K562 (cell line): ENCODE measurements around the gene PACS2. TPM values are rescaled to one million over a fixed set of nuclear protein-coding genes. Genes with fewer than 3 reads are reported as not detected.

ENCODE experiments used
- ARID2 ChIP-seq: fragments of 450-650 bp; IDR thresholded peaks from 2 replicates; pipeline ENCODE4 v1.6.1; 2017; ENCODE audit warnings: antibody characterized with exemption, mild to moderate bottlenecking
- BRD9 ChIP-seq: fragments of 450-650 bp; IDR thresholded peaks from 2 replicates; pipeline ENCODE4 v1.6.1; 2018; ENCODE audit warnings: low read depth; ENCODE audit not compliant: partially characterized antibody
- CAMTA2 ChIP-seq: fragments of 250-450 bp; sonication (Bioruptor Pico); conservative IDR thresholded peaks from 2 replicates; pipeline ENCODE4 v1.5.1; 2022
- HMG20B ChIP-seq: fragments of 250-450 bp; sonication (Bioruptor Pico); IDR thresholded peaks from 2 replicates; pipeline ENCODE4 v1.5.0; 2021; ENCODE audit warnings: mild to moderate bottlenecking
- HNRNPH1 ChIP-seq: fragments of 200-400 bp; formaldehyde crosslinking; optimal IDR thresholded peaks from 2 replicates; pipeline ENCODE3; 2017; ENCODE audit warnings: low read depth, mild to moderate bottlenecking, low read length, moderate library complexity
- KAT7 ChIP-seq: sonication (generic); formaldehyde crosslinking; IDR thresholded peaks from 2 replicates; pipeline ENCODE4 v1.8.0; 2022; ENCODE audit warnings: missing genetic modification reagents, mild to moderate bottlenecking, borderline replicate concordance
- KLF6 ChIP-seq: fragments of 250-450 bp; sonication (Bioruptor Pico); IDR thresholded peaks from 2 replicates; pipeline ENCODE4 v1.4.0; 2020; ENCODE audit warnings: mild to moderate bottlenecking, moderate library complexity, borderline replicate concordance
- NELFE ChIP-seq: IDR thresholded peaks from 2 replicates; pipeline ENCODE4 v1.6.1; 2011; ENCODE audit warnings: mild to moderate bottlenecking; ENCODE audit not compliant: insufficient read depth, insufficient read length
- ZHX1 ChIP-seq: fragments of 150-350 bp; conservative IDR thresholded peaks from 2 replicates; pipeline ENCODE4 v1.6.1; 2014; ENCODE audit warnings: low read length
- ZNF143 ChIP-seq: sonication (generic); formaldehyde crosslinking; IDR thresholded peaks from 2 replicates; pipeline ENCODE4 v1.9.0; 2022; ENCODE audit warnings: mild to moderate bottlenecking, missing genetic modification reagents
- polyA plus RNA-seq, 8 experiments: library from polyadenylated mRNA; depleted of rRNA in 4 of 8; stranded (reverse) in 5 of 8; unstranded in 3 of 8; fragments of >200 nt; fragmentation: Nextera tagmentation in 2 of 8; fragmentation: Illumina TruSeq in 1 of 8; extraction: Ambion mirVana in 2 of 8; extraction: Trizol in 1 of 8; gene quantifications; 2 replicates each; pipeline versions ENCODE4 v1.2.1 to v1.2.3, GENCODE V29; 2011 to 2014; ENCODE audit warnings: inconsistent platforms in 1 of 8, missing spikeins in 1 of 8
- total RNA-seq, 7 experiments: library from RNA; depleted of rRNA in 6 of 7; stranded (reverse); fragments of >200 nt in 6 of 7; fragmentation: Illumina TruSeq in 2 of 7; extraction: Trizol in 2 of 7; gene quantifications; 2 replicates each; pipeline versions ENCODE4 v1.2.1 to v1.2.3, GENCODE V29; 2011 to 2021; ENCODE audit warnings: low replicate concordance in 1 of 7
- TF ChIP-seq, protein P1 (sequence below): IDR thresholded peaks from 3 replicates; pipeline ENCODE4 v1.6.1; 2011; ENCODE audit warnings: borderline replicate concordance, mild to moderate bottlenecking, moderate library complexity; ENCODE audit not compliant: insufficient read length; ENCODE audit errors: extremely low read depth

Gene PACS2
- total and polyA plus RNA-seq, 9 of the 15 experiments (the other 6 are each of a cell fraction or from before 2014, with no cell fraction given) = 0.11 to 20.8 (median 9.9) TPM

GRCh38 chr14:105274637-105275036 is 39.9 kb upstream of the PACS2 start (continued):
- TF ChIP-seq ARID2 (no peak), HNRNPH1 (no peak), ZNF143 (no peak), KLF6 (CRISPR knock-in tag) (no peak), BRD9 (no peak), HMG20B (CRISPR knock-in tag) (no peak), KAT7 (no peak), ZHX1 (no peak), NELFE (no peak), CAMTA2 (CRISPR knock-in tag) (no peak)
- TF ChIP-seq, protein P1, sequence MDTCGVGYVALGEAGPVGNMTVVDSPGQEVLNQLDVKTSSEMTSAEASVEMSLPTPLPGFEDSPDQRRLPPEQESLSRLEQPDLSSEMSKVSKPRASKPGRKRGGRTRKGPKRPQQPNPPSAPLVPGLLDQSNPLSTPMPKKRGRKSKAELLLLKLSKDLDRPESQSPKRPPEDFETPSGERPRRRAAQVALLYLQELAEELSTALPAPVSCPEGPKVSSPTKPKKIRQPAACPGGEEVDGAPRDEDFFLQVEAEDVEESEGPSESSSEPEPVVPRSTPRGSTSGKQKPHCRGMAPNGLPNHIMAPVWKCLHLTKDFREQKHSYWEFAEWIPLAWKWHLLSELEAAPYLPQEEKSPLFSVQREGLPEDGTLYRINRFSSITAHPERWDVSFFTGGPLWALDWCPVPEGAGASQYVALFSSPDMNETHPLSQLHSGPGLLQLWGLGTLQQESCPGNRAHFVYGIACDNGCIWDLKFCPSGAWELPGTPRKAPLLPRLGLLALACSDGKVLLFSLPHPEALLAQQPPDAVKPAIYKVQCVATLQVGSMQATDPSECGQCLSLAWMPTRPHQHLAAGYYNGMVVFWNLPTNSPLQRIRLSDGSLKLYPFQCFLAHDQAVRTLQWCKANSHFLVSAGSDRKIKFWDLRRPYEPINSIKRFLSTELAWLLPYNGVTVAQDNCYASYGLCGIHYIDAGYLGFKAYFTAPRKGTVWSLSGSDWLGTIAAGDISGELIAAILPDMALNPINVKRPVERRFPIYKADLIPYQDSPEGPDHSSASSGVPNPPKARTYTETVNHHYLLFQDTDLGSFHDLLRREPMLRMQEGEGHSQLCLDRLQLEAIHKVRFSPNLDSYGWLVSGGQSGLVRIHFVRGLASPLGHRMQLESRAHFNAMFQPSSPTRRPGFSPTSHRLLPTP = no peak
- TF ChIP-seq, all 486 proteins: peak for 0
